MM.1S (cell line): Measurements from ENCODE around the gene SPHKAP.
A peak's percentile ranks its signal among the peaks of the same experiment; 100 is the strongest.

ENCODE experiments used
- DNase-seq: peaks from one replicate; pipeline ENCODE4 v3.0.0-alpha.2; 2015
- H2AFZ ChIP-seq: fragments of 300-600 bp; sonication (generic); 2 replicates; pipeline ENCODE4 v1.6.0; 2016; ENCODE audit warnings: antibody characterized with exemption, low read length
- H3F3A ChIP-seq: fragments of 300-600 bp; sonication (generic); 2 replicates; pipeline ENCODE4 v1.6.1; 2016; ENCODE audit warnings: mild to moderate bottlenecking, antibody characterized with exemption, low read length, moderate library complexity, mixed read lengths; ENCODE audit not compliant: insufficient read depth
- H3K27ac ChIP-seq: fragments of 300-600 bp; sonication (generic); 2 replicates; pipeline ENCODE4 v1.5.1; 2016; ENCODE audit warnings: mild to moderate bottlenecking, low read length
- H3K27me3 ChIP-seq: fragments of 300-600 bp; sonication (generic); replicated peaks from 2 replicates; pipeline ENCODE4 v1.6.0; 2016; ENCODE audit warnings: low read length; ENCODE audit not compliant: insufficient read depth
- H3K36me3 ChIP-seq: fragments of 300-600 bp; sonication (generic); replicated peaks from 2 replicates; pipeline ENCODE4 v1.6.1; 2016; ENCODE audit warnings: mild to moderate bottlenecking, low read length, mixed read lengths; ENCODE audit not compliant: insufficient read depth
- H3K4me1 ChIP-seq: fragments of 300-600 bp; sonication (generic); 2 replicates; pipeline ENCODE4 v1.6.1; 2016; ENCODE audit warnings: low read length, mixed read lengths
- H3K4me2 ChIP-seq: fragments of 300-600 bp; sonication (generic); 2 replicates; pipeline ENCODE4 v1.6.0; 2016; ENCODE audit warnings: low read depth, low read length
- H3K4me3 ChIP-seq: fragments of 300-600 bp; sonication (generic); 2 replicates; pipeline ENCODE4 v1.5.1; 2016; ENCODE audit warnings: low read length, mixed read lengths
- H3K79me2 ChIP-seq: fragments of 300-600 bp; sonication (generic); 2 replicates; pipeline ENCODE4 v1.6.1; 2016; ENCODE audit warnings: mixed run types, low read length, mixed read lengths
- H3K9ac ChIP-seq: fragments of 300-600 bp; sonication (generic); 2 replicates; pipeline ENCODE4 v1.6.1; 2016; ENCODE audit warnings: low read length, mixed read lengths
- H3K9me2 ChIP-seq: fragments of 300-600 bp; sonication (generic); replicated peaks from 2 replicates; pipeline ENCODE4 v1.6.1; 2016; ENCODE audit warnings: mild to moderate bottlenecking, low read length, mixed read lengths; ENCODE audit not compliant: insufficient read depth
- H3K9me3 ChIP-seq: fragments of 300-600 bp; sonication (generic); replicated peaks from 2 replicates; pipeline ENCODE4 v1.6.1; 2016; ENCODE audit warnings: mild to moderate bottlenecking, low read length, mixed read lengths; ENCODE audit not compliant: insufficient read depth
- H4K20me1 ChIP-seq: fragments of 300-600 bp; sonication (generic); 2 replicates; pipeline ENCODE4 v1.6.1; 2016; ENCODE audit warnings: mild to moderate bottlenecking, low read length, moderate library complexity, mixed read lengths; ENCODE audit not compliant: insufficient read depth
- EZH2 ChIP-seq: fragments of 300-600 bp; sonication (generic); optimal IDR thresholded peaks from 2 replicates; pipeline ENCODE3; 2017; ENCODE audit warnings: low read depth, mild to moderate bottlenecking, antibody characterized with exemption, low read length, mixed read lengths
- EZH2phosphoT487 ChIP-seq: fragments of 300-600 bp; sonication (generic); IDR thresholded peaks from 2 replicates; pipeline ENCODE4 v1.6.1; 2018; ENCODE audit warnings: antibody characterized with exemption, low read length
- TF ChIP-seq, protein P1 (sequence below): fragments of 300-600 bp; sonication (generic); IDR thresholded peaks from 2 replicates; pipeline ENCODE4 v1.5.1; 2016; ENCODE audit warnings: antibody characterized with exemption, low read length, mixed read lengths

Gene SPHKAP

GRCh38 chr2:227933884-227934283 lies 247.6 kb downstream of the SPHKAP start:
- no peak overlapping the region for H3K4me2 ChIP-seq
- no peaks in the 10 kb centered on the region for H3K79me2 ChIP-seq
- H2AFZ ChIP-seq = no peak overlapping the region
- TF ChIP-seq, protein P1, sequence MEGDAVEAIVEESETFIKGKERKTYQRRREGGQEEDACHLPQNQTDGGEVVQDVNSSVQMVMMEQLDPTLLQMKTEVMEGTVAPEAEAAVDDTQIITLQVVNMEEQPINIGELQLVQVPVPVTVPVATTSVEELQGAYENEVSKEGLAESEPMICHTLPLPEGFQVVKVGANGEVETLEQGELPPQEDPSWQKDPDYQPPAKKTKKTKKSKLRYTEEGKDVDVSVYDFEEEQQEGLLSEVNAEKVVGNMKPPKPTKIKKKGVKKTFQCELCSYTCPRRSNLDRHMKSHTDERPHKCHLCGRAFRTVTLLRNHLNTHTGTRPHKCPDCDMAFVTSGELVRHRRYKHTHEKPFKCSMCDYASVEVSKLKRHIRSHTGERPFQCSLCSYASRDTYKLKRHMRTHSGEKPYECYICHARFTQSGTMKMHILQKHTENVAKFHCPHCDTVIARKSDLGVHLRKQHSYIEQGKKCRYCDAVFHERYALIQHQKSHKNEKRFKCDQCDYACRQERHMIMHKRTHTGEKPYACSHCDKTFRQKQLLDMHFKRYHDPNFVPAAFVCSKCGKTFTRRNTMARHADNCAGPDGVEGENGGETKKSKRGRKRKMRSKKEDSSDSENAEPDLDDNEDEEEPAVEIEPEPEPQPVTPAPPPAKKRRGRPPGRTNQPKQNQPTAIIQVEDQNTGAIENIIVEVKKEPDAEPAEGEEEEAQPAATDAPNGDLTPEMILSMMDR = no peak
- TF ChIP-seq EZH2phosphoT487 (no peak), EZH2 (no peak)
- no peaks in the 10 kb centered on the region for H3K9me3 ChIP-seq
- H3K4me3 ChIP-seq = no peak overlapping the region
- H3F3A ChIP-seq = peaks cover 15% of the 10 kb centered on the region
- no peaks in the 10 kb centered on the region for H4K20me1 ChIP-seq
- no peaks in the 10 kb centered on the region for H3K9me2 ChIP-seq
- H3K27me3 ChIP-seq = no peaks in the 10 kb centered on the region
- H3K36me3 ChIP-seq = no peaks in the 10 kb centered on the region
- no peak overlapping the region for H3K9ac ChIP-seq
- H3K4me1 ChIP-seq = peaks cover 19% of the 10 kb centered on the region; the same call in 1 of the 2 replicates
- no peak for DNase-seq
- no peak overlapping the region for H3K27ac ChIP-seq

- peaks cover 15% of the 10 kb centered on the region for H3F3A ChIP-seq
- peak overlapping the region; percentile 58; the same call in 1 of the 2 replicates for H3K27ac ChIP-seq
- H3K4me2 ChIP-seq = peak overlapping the region; percentile 65
- H3K9me3 ChIP-seq = no peaks in the 10 kb centered on the region
- no peaks in the 10 kb centered on the region for H4K20me1 ChIP-seq
- TF ChIP-seq, protein P1 = peak; percentile 56
- no peak for TF ChIP-seq EZH2phosphoT487
- TF ChIP-seq EZH2 = no peak
- H3K36me3 ChIP-seq = no peaks in the 10 kb centered on the region
- no peaks in the 10 kb centered on the region for H3K9me2 ChIP-seq
- H3K4me3 ChIP-seq = peak overlapping the region; percentile 17; the same call in 1 of the 2 replicates
- no peaks in the 10 kb centered on the region for H3K79me2 ChIP-seq
- H3K27me3 ChIP-seq = no peaks in the 10 kb centered on the region
- H2AFZ ChIP-seq = no peak overlapping the region
- DNase-seq = peak; percentile 62
- no peak overlapping the region for H3K9ac ChIP-seq
- H3K4me1 ChIP-seq = peaks cover 19% of the 10 kb centered on the region; the same call in 1 of the 2 replicates
Measured at GRCh38 chr2:227932403-227932802, 249.1 kb downstream of the SPHKAP start.

DNA sequence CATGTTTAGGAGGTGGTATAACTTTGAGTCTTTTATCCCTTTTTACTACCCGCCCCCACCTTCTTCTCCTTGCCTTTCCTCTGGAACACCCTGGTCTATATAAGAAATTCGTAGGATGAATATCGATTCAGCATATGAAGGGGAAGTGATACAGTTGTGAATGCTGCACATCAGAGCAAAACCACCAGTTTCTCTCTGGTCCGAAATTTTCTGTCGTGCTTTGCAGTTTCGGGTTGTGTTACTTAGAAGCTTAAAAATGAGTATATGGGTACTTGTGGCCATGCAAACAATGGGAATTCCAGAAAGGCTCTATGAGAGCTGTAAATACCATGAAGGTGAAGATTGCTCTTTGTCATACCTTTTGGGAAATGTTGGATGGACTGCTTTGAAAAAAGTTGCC lies 249.5 kb downstream of the SPHKAP start:
- Histone ChIP-seq H3K36me3 (no peaks in the 10 kb centered on the region), H3K27me3 (no peaks in the 10 kb centered on the region), H3K27ac (peak overlapping the region; percentile 58; the same call in 1 of the 2 replicates), H3K9me2 (no peaks in the 10 kb centered on the region), H2AFZ (no peak overlapping the region), H3K9ac (no peak overlapping the region), H3K79me2 (no peaks in the 10 kb centered on the region), H3K4me2 (peak overlapping the region; percentile 65), H3F3A (peaks cover 15% of the 10 kb centered on the region), H3K4me1 (peaks cover 19% of the 10 kb centered on the region; the same call in 1 of the 2 replicates), H3K4me3 (peak overlapping the region; percentile 17; the same call in 1 of the 2 replicates), H4K20me1 (no peaks in the 10 kb centered on the region), H3K9me3 (no peaks in the 10 kb centered on the region)
- TF ChIP-seq EZH2phosphoT487 = no peak
- no peak for TF ChIP-seq EZH2
- TF ChIP-seq, protein P1 = no peak
- peak; percentile 69 for DNase-seq
